ENCODE measurements around the gene CDK18.

Gene CDK18

DNA sequence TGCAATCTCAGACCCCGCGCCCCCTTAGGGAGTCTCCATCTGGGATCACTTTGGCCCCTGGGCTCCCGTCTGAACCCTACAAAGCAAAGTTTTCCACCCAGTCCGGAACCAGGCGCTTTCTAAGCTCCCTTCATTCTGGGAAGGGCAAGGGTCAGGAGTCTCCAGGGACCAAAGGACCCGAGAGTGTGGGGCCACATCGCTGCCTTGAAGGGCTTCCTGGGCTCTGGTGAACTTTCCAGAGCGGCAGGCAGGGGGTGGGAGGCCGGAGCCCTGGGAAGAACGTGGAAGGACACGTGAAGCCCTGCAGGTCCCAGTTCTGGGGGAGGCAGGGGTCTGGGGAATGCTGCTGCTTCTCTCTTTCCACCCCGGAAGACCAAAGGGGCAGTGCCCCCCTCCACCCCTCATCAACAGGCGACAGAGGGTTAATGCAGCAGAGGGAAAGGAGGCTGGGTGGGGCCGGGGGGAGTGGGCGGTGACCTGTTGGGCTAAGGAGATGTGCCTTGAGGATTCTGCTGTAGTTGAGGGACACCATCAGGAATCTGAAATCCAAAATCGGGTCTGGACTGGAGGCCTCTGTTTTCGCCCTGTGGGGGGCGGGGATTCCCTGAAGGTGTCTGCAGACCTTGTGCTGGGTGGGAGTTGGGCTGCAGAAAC is 734 bp downstream of the CDK18 start:
- DNase-seq (ENCODE audit: low spot score), result no peak

DNA sequence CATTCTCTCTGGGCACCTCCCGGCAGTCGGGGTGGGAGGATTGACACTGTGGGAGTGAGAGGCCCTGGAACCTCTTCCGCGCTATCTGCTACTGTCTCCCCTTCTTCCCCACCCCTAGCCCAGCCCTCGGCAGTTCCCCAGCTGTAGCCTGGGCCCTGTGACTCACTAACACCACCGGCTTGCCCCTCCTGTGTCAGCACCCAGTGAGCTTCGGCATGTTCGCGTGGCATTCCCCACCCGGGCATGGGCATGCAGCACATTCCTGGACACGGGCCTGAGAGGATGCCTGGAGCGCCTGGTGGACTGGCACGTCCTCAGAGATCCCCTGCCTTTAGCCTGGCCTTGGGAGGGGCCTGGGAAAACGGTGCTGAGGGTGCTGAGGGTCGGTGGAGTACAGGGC is 1.3 kb downstream of the CDK18 start:
- DNase-seq (ENCODE audit: low spot score), result peak; percentile 27

DNA sequence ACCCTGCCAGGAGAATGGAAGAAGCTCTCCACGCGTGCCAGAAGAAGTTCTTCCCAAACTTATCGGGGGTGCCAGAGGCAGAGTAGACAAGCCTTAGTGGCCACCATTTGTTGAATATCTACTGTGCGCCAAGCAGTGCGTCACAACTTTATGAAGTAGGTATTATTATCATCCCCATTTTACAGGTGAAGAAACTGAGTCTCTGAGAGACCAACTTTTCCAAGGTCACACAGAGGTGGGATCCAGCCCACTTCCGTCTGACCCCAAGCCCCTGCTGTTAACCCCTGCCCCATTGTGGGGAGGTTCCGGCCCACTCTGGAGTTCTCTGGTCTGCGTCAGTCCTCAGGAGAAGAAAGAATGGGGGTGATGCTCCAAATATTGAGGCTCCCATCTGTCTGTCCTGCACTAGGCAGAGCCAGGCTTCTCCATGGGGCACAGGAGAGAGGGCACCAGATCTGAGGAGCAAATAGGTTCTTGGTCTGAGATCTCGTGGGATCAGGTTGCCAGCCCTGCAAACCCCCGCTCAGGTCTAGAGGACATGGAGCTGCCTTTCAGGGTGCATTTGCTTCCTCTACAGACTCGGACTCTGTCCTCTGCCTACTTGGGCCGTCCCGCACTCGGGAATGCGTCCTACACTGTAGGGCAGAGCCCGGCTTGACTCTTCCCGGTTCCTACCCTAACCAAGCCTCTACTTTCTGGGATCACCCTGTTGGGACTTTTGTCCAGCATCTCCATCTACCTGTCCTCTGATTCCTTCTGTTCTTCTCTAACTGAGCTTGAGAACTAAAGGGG is 2.1 kb downstream of the CDK18 start:
- no peak for DNase-seq (ENCODE audit: low spot score)

DNA sequence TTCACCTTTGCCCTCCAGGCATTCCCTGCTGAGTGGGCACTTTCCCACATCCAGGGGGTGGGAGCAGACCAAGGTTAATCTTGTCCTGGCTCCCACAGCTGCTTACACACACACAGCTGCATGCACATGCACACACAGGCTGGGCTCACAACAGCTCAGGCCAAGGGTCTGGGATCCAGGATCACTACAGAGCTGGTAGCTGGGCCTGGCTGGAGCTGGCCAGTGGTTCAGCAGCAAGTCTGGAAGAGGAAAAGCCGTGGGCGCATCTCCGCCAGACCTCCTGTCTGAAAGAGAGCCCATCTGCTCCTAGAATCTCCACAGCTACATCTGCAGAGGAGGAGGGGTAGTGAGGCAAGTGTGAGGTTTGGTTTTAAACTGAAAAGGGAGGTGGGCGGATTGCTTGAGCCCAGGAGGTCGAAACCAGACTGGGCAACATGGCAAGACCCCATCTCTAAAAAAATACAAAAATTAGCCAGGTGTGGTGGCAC is 3.8 kb downstream of the CDK18 start:
- DNase-seq (ENCODE audit: low spot score), result no peak

DNA sequence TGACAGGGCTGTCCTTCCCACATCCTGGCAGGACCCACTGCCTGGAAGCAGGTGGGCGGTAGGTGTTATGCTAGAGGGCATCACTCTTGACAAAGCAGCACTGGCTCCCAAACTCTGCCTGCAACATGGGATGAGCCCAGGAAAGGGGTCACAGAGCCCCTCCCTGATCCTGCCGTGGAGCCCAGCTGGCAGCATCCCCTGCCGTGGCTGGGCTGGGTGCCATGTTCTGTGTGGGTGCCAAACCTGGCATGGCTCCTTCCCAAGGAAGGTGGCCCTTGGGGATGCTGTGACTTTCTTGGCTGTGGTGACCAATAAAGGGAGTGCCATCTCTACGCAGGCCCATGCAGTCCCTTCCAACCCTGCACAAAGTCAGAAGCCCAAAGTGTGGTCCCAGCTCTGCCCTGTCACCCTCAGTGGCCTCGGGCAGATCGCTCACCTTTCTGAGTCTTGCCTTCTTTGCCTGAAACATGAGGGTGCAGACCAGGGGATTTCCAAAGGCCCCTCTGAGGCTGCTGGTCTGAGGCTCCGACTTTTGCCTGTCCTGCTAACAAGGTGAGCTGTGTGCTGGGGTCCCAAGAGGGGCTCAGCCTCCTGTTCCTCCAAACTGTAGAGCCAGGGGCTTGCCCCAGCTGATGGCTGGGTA is 6.0 kb downstream of the CDK18 start:
- no peak for DNase-seq (ENCODE audit: low spot score)

DNA sequence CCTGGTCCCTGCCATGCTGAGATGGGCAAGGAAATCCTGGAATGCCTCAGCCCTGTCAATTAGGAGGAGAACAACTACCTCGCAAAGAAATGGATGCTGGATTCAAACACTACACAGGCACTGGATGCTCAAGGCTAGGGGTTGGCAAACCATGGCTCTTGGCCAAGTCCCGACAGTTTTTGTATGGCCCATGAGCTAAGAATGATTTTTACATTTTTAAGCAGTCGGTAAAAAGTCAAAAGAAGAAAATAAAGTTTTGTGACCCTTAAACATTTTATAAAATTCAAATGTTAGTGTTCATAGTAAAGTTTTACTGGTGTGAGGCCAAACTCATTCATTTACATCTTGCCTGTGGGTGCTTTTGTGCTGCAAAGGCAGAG is 6.5 kb downstream of the CDK18 start:
- no peak for DNase-seq (ENCODE audit: low spot score)

DNA sequence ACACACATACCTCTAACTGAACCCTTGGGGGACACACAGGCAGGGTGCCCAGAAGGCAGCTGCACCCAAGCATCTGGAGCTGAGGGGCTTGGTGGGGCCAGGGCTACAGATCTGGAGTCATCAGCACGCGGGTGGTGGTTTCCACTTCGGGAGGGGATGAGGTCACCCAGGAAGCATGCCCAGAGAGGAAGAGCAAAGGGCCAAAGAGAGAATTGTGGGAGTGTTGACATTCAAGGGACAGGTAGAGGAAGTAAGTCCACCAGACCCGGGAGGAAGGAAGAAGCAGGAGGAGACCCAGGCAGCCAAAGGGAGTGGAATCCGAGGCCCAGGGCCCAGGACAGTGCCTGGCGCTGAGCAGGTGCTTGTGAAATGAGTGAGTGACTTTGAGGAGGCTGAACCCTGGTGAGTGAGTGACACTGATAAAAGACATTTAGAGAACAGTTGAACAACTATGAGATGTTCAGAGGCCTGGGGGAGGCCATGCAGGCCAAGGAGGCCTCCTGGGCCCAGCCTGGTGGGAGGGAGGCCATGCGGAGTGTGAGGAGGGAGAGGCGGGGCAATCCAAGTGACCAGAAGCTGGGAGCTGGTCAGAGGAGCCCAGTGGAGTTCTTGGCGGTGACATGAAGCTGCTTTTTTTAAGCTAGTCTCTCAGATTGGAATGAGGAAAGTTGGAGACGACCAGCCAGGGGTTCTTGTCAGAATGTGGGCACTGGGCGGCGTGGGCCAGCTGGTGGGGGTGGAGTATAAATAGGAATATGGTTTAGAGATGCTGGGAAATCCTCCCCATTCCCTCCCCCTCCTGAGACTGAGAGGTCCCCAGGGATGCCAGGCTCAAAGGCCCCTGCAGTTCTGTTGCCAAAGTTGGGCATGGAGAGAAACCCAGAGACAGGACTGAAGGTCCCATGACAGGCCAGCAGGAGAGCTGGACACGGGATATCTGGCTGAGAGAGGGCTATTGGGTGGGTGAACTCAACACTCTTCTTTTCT is 7.9 kb downstream of the CDK18 start:
- no peak for DNase-seq (ENCODE audit: low spot score)

DNA sequence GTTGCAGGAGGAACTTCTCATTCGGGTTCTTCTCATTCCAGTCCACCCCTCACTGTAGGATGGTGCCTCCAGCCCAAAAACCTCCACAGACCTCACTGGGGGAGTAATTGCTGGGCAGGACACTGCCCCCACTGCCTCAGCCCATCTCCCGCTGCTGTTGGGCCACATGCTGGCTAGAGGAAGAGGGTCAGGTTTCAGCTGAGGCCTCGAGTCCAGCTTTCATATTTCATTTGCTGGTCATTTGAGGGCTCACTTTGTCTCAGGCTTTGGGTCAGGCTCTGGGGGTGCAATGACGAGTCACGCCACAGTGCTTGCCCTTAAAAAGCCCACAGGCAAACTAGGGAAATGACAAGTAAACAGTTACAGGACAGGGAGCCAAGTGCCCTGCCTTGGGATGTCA is 9.3 kb downstream of the CDK18 start:
- no peak for DNase-seq (ENCODE audit: low spot score)

DNA sequence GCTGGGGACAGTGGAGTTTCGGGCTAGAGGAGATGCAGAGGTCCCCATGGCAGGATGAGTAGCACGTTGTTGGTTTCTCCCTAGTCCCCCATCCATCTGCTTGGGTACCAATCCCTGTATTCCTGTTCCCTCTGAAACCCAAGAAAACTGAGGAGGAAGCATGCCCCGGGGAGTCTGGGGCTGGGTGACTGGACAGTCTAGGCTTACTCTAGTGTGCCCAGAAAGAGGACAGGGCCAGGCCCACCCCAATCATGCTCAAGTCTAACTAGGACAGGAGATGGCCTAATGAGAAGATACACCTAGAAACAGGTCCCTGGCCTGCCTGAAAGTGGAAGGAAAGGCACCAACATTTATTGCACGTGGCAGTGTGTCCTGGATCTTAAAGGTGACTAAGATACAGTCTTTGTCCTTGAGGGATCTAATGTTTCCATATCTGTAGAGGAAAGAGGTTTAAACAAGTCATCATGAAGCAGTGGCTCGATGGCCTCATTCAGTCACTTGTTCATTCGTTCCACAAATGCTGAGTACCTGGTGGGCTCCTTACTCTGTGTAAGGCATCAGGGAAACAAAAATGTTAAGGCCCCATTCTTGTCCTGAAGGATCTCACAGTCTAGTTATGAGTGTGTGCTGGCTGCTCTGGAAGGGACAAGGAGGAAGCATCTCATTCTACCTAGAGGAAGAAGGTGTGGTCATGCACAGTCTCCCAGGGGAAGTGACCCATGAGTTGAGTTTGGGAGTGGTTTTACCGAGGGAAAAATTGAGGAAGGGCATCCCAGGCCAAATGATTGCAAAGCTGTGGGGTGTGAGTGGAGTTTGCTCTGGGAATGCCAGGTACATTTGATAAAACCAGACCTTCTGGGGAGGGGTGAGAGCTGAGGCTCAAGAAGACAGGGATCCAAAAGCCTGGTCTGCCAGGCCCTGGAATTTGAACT is 10.0 kb downstream of the CDK18 start:
- no peak for DNase-seq (ENCODE audit: low spot score)

DNA sequence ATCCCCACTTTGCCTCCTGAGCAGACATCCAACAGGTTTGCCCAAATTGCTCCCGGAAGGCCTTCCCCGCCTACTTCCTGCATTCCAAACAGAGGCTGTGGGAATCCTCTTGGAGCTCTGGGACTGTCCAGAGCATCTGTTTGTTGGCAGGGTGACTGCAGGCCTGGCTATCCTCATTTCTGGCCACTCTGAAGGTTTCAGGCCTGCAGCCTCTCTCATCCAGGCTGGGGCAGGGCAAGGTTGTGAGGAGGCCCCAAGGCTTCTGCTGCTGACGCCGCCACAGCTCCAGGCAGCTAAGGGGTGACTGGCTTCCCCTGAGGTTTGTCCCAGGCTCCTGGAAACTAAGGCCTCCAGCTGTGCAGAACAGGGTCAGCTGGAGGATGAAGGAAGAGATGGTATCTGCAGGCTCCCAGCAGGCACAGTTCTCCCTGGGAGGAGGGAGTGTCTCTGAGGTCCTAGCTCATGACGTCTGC is 11.3 kb downstream of the CDK18 start:
- DNase-seq (ENCODE audit: low spot score), result no peak

DNA sequence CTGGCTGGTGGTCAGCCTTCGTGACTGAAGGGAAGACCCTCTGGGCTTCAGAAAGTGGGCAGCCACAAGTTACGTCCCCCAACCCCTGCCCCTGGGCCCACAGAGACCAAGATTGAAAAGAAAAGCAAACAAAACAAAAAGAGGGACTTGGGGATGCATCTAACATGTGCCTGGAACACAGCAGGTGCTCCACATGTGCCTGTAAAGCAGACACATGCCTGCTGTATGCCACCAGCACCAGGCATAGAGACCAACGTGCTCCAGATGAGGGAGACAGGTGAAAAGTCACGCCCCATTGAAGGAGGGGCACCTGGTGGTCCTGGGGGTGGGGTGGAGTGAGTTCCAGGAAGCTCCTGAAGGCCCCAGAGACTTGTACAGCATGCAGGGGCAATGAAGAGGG is 11.9 kb downstream of the CDK18 start:
- no peak for DNase-seq (ENCODE audit: low spot score)

DNA sequence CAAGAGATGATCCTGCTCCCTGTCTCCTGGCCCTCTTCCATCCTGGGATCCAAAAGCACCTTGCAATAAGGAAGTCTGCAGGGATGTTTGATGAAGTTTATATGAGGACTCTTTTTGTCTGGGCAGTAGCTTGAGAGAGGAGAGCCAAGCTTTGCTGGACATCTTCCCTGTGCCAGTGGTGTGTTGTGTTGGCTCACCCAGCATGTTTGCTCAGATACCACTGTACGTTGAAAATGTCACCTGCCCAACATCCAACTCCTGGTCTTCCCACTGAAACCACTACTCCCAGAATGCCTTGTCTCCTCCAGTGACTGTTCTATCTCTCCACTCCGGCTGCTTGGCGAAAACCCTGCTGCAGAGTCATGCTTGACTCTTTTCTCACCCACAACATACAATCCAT is 12.8 kb downstream of the CDK18 start:
- DNase-seq (ENCODE audit: low spot score), result no peak

DNA sequence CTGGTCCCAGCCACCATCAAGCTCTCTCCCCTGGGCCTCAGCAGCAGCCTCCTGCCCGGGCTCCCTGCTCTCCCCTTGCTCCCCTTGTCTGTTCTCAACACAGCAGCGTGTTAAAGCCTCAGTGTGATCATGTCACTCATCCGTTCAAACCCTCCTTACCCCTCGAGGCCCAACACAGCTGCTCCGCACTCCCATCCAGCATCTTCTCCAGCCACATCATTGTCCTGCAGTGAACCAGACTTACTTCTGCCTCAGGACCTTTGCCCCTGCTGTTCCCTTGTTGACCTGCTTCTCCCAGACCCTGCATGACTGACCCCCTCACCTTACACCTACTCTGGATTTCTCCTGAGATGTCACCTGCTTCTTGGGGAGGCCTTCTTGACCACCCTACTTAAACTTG is 13.3 kb downstream of the CDK18 start:
- no peak for DNase-seq (ENCODE audit: low spot score)

DNA sequence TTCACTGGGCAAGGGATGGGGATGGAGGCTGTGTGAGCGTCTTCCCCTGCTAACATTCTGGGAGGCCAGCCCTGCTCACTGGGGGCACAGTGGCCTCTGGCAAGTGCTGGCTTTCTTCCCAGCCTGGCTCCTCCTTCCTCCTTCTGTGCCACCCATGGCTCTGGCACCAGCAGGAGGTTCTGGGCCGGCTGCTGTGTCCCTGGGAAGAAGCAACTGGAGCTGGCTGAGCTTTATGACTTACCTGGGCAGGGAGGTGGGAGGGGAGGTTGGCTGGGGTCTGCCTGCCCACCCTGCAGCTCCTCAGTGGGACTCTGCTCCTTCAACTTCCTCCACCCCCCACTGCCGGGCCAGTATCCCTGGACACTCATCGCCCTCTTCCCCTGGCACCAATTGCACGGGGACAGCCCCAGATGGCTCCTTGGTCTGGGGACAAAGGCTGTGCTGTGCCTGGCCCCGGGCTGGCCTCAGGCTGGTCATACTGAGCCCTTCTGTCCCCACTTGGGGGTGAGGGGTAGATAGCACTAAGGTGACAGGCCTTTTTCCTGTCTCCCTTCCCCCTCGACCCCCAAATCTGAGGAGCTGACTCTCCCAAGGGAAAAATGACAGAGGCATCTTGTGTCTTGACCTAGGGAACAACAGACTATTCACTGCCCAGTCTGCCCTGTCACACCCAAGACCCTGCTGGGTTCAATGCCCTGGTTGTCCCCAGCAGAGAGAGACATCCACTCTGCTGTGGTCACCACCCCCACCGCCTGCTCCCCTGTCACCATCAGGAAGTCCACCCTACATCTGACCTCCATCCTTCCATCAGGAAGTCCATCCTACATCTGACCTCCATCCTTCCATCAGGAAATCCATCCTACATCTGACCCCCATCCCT is 14.4 kb downstream of the CDK18 start:
- DNase-seq (ENCODE audit: low spot score), result no peak

DNA sequence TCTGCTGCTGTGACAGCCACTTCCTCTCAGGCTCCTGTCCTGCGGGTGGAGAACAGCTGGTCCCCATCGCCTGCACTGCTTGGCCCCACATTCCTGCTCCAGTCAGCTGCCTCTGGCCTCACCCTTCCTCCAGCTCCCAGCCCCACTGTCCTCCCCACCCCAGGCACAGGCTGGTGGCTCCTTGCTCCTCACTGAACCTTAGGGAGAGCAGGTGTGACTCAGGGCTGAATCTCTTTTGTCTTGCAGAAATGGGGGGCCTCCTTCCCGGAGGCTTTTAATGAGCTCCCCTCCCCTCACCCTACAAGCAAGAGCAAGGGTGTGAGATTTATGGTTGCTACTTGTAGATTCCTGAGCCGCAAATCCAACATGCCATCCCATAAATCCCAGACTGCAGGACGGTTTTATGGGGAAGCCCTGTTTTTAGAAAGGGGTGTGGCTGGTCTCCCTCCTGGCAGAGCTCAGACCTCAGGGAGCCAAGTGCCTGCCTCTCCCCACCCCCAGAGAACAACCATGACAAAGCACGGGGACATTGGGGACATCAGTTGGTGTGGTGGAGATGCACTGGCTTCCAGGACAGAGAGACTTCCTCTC is 15.2 kb downstream of the CDK18 start:
- no peak for DNase-seq (ENCODE audit: low spot score)

DNA sequence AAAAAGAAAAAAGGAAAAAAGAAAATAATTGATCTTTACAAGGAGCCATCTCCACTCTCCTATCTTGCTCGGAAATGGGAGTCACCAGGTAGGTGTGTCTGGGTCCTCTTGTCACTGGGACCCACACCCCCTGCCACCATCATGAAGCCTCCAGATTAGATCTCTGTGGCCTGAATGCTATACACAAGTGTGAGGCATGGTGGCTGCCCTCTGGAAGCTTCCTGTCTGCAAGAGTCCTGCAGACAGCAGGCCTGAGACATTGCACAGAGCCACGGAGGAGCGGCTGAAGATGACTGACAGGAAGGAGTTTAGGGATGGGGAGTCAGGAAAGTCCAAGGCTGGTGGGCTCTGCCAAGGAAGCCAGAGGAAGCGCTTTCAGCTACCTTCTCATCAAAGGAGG is 16.2 kb downstream of the CDK18 start:
- DNase-seq (ENCODE audit: low spot score), result no peak

DNA sequence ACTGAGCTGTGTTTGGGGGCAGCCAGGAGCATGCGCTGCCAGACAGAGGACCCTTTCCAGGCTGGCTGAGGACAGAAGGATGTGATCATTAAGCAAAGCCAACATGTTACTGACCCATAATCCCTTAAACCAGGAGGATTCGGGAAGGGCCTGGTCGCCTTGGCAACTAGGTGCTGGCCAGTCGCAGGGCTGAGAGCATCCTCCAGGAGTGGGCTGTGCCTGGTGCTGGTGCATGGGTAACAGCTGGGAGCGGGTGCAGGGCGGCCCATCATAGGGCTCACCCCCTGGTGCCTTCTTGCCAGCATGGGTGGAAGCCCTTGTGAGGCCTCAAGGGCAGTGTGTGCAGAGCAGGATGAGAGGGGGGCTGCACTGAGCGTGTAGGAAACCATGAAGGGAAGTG is 17.2 kb downstream of the CDK18 start:
- no peak for DNase-seq (ENCODE audit: low spot score)

DNA sequence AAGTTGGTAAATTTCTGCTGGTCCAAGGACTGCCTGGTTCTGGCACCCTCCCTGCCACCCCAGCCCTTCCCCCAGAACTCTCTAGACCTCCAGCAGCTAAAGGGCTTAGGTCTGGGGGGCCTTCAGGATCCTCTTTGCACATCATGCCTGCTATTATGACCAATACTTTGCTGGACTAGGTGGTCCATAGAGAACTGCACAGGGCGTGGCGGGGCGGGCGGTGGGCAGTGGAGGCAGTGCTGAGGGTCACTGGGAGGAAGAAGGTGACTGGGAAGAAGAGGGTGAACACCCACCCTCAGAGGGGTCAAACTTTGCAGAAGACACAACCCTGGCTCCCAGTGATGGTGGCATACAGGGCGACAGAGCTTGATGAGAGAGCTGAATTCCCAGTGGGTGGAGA is 18.2 kb downstream of the CDK18 start:
- DNase-seq (ENCODE audit: low spot score), result no peak

DNA sequence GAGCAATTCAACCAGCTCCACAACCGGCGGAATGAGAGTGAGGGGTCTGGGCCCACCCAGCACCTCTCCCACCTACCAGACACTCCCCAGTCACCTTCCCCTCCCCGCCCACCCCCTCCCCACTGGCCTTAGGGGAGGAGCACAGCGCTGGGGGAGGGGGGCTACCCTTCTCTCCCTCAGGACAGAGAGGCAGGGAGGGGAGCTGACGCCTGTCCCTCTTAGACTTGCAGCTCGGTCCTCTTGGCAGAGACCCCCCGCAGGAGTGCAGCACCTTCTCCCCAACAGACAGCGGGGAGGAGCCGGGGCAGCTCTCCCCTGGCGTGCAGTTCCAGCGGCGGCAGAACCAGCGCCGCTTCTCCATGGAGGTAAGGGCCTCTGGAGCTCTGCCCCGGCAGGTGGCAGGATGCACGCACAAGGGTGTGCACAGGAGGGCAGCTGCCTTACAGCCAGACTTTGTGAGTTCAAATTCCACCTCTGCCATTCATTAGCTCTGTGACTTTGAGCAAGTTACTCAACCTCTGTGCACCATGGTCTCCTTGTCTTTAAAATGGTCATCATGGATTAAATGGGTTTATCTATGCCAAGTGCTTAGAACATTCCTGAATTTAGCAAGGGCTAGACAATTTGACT is 18.9 kb downstream of the CDK18 start:
- no peak for DNase-seq (ENCODE audit: low spot score)
